GM20431 (cell line): Measurements from ENCODE around the gene ZC3H10.
"Not testable (repeated sequence)": the region's sequence is repeated elsewhere in the genome, so short reads cannot be mapped to it uniquely, and the experiment has no call there.

Experiments
- in situ Hi-C: fragments of 300-500 bp; cut with MseI, MboI; formaldehyde crosslinking; loops from one replicate; pipeline ENCODE4 v1.15.0; 2020; ENCODE audit warnings: low sequenced_read_pairs; ENCODE audit not compliant: unreplicated experiment

Gene ZC3H10

DNA sequence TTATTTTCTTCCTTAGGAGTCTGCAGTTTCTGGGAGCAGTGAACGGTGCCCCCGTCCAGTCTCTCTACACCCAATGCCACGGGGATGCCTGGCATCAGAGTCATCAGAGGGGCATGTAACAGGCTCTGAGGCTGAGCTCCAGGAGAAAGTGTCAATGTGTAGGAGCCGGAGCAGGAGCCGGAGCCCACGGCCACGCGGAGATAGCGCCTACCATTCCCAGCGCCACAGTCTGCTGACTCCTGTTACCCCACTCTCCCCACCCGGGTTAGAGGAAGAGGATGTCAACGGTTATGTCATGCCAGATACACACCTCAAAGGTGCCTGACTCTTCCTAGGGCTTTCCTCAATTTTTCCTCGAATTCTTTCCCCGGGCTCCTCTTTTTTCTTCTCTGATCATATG, 17.0 kb upstream of the ZC3H10 start:
- in situ Hi-C loops, result no loop called here

DNA sequence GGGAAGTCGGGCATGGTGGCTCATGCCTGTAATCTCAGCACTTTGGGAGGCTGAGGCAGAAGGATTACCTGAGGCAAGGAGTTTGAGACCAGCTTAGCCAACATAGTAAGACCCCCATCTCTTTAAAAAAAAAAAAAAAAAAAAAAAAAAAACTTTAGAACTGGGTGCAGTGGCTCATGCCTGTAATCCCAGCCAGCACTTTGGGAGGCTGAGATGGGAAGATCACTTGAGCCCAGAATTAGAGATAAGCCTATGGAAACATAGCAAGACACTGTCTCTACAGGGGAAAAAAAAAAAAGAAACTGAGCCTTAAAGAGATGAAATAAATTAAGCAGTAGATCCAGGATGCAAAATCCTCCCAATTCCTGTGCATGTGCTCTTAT, 15.4 kb upstream of the ZC3H10 start:
- in situ Hi-C loops, result no loop called here

DNA sequence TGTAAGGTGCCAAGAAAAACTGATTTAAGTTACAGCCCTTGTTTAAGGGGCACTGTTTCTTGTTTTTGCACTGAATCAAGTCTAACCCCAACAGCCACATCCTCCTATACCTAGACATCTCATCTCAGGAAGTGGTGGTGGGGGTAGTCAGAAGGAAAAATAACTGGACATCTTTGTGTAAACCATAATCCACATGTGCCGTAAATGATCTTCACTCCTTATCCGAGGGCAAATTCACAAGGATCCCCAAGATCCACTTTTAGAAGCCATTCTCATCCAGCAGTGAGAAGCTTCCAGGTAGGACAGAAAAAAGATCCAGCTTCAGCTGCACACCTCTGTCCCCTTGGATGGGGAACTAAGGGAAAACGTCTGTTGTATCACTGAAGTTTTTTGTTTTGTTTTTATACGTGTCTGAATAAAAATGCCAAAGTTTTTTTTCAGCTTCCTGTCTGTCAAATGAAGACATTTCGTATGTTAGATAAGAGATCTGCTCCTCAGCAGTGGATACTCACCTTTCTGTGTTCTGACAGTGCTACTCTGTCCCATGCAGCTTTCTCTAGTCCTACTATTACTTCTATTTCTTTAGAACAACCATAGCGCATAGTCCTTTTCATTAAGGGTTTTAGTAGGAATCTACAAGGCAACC, 14.9 kb upstream of the ZC3H10 start:
- in situ Hi-C loops, result no loop called here

DNA sequence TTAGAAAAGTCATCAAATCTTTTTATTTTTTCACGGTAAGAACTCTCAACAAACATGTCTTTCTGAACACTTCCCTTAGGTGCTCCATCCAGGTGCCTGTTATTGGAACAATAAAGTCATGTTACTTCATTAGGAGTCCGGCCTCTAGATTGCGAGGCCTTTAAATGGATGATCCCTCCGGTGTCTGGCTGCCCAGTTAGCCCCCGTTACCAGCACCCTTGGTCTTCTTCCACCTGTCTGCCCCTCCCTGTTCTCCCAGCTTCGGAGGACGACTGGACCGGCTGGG, 14.3 kb upstream of the ZC3H10 start:
- in situ Hi-C loops, result no loop called here

DNA sequence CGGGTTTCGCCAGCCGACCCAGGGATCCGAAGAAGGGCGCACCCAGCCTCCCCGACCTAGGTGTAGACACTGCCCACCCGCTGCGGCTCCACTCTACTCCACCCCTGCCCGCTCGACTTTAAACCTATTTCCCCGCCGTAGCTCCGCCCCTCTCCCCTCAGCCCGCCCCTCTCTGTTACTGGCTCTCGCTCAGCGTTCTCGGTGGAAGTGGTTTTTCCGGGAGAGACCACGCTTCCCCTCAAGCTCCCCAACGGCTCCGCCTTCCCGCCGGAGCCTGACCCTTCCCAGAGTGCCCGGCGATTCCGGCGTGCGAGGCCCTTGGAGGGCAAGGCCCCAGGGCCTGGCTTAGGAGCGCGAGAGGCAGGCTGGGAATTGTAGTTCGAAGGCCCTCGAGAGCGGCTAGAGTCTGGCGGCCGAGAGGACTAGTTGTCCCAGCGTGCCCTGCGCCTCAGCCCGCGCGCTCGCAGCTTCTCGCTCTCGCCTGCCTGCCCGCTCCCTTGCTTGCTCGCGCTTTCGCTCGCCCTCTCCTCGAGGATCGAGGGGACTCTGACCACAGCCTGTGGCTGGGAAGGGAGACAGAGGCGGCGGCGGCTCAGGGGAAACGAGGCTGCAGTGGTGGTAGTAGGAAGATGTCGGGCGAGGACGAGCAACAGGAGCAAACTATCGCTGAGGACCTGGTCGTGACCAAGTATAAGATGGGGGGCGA, 13.8 kb upstream of the ZC3H10 start, which contains the start of gene PA2G4:
PA2G4 (plus strand) TSS at position 451 of the 706 bp plus-strand sequence; CDS start at position 630, 179 bp downstream.
- in situ Hi-C loops, result no loop called here

DNA sequence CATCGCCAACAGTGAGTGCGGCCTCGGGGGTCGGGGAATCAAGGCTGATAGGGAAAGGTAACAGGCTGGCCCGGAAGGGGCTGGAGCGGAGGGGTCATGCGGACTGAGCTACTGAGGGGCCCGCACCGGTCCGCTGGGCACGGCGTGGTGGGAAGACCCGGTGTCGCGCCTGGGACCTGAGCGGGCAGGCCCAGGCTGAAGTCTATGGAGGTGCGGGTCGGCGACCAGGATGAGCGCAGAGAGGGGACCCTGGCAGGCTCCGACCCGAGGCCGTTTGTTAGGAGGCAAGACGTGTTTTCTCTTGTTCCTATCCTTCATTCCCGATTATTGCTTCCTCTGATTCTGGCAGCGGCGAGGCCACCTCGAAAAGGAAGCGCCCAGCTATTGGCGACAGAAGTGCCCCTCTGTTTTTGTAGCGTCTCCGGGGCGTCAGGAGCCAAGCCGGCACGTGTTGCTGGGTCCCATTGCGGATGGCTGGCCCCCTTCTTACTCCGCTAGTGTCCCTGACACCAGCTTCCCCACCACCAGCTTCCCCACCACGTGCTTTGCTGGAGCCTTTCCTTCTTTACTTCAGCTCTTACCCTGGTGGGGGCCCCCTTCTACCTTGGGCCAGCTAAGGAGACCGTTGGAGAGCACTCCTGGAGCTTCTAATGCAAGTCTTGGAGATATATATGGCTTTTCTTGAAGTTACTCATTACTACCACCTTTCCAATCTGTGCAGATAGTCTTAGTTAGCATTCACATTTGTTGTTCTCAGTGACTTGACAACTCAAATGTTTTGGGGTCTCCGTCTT, 13.1 kb upstream of the ZC3H10 start:
- in situ Hi-C loops, result no loop called here

DNA sequence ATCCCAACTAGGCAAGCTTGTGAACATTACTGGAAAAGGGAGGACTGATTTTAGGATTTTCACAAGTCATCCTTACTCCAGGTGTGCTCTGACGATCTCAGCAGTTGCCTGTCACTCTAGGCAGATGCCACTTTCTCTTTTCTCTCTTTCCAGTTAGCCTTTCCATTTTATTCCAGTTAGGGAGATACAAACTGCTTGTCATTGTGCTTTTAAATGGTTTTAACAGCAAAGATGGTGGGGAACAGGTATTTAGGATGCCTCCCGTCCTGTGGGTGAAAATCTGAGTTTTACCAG, 12.5 kb upstream of the ZC3H10 start:
- in situ Hi-C loops, result no loop called here

DNA sequence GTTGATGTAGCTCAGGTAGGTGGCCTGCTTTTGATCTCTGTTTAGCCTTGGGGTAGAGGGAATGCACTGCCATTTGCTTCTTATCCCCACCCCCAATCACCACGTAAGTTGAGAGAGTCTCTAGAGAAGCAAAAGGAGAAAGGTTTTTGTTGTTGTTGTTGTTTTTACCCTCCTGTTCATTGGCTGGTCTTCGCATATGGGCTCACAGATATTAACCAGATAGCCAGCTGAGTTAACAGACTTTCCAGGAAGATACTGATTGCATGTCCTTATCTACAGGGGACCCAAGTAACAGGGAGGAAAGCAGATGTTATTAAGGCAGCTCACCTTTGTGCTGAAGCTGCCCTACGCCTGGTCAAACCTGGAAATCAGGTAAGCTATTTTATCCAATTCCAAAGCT, 10.8 kb upstream of the ZC3H10 start:
- in situ Hi-C loops, result no loop called here

DNA sequence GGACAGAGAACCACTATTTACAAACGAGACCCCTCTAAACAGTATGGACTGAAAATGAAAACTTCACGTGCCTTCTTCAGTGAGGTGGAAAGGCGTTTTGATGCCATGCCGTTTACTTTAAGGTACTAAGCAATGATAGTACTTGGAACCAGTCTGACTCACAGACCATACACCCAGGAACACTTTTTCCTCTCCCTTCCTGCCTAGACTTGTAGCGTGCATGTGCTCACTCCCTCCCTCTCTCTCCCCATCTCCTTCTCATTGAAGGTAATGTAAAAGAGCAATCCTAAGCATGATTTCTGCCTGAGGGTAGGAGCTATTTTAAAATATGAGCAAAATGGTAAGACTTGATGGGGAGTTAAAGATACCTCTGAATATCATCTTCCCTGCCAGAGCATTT, 7.5 kb upstream of the ZC3H10 start:
- in situ Hi-C loops, result no loop called here

DNA sequence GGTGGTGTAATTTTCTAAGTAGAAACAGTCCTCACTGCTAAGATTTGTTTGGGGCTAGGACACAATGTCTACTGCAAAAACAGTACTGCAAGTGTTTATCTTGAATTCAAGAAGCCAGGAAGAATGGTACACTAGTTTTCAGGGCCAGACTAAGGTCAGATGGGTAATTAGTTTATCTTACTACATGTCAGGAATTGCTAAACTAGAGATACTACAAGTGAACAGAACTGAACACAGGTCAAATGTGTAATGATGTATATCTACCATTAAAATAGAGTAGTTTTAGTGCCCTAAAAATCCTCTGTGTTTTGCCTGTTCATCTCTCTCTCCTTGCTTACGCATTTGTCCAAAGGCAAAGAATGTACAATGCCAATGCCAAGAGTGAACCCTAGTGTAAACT, 4.0 kb upstream of the ZC3H10 start:
- in situ Hi-C loops, result no loop called here

DNA sequence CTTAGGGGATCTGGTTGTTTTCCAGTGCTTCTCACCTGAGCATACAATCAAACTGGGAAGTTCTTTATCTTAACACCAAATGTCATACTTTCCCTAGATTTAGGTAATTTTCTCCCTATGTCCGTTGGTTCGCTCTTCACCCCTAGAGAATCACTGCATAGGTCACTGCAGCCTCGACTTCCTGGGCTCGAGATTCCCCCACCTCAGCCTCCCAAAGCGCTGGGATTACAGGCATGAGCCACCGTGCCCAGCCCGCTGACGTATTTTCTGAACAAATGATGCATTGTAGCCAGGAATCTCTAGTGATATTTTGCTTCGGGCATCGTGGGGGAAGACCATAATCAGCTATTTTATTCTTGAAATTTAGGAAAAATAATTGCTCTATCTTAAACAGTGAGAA, 2.7 kb upstream of the ZC3H10 start:
- in situ Hi-C loops, result no loop called here

DNA sequence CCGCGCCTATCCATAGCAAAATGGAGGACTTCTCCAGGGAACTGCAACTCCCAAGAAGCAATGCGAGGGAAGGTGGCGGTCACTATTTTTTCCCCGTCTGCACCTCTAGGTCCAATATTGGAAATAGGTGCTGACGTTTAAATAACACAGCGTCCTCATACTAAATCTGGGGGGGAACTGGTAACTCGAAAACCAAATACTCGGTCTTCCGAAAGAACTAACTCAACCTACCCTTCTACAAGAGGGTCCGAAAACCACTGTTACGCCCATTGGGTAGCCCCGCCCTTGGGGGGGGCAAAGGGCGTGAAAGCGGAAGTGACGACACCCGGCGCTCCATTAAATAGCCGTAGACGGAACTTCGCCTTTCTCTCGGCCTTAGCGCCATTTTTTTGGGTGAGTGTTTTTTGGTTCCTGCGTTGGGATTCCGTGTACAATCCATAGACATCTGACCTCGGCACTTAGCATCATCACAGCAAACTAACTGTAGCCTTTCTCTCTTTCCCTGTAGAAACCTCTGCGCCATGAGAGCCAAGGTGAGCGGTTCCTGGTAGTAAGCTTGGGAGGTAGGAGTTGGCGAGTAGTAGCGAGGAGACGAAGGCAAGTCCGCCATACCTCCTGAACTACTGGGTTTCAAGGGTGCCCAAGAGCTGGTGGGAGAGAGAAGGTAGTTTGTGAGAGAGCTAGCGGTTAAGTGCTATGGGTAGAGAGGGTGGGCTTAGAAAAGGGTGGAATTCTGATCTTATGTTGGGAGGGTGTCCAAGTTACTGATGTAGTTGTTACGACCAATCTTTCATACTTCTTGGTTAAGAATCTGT, 1.6 kb upstream of the ZC3H10 start, which contains the start of gene RPL41:
RPL41 (plus strand) TSS at position 367 of the 815 bp plus-strand sequence.
- in situ Hi-C loops, result no loop called here

DNA sequence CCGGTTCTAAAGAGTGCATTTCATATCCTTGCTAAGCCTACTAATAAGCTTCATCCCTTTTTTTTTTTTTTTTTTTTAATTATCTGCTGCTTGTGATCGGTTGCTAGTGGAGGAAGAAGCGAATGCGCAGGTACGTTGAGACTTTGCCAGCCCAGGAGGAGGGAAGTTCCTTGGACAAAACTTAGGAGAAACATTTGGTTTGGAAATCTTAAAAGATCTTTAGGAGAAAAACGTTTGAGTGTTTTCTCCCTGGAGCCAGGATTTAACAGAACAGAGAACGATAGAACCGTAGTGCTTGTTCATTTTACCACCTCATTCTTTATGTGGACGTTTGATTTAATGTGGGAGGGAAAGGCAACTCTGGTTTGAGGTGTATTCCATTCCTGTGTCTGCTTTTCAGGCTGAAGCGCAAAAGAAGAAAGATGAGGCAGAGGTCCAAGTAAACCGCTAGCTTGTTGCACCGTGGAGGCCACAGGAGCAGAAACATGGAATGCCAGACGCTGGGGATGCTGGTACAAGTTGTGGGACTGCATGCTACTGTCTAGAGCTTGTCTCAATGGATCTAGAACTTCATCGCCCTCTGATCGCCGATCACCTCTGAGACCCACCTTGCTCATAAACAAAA, 872 bp upstream of the ZC3H10 start:
- in situ Hi-C loops, result not testable (repeated sequence)

DNA sequence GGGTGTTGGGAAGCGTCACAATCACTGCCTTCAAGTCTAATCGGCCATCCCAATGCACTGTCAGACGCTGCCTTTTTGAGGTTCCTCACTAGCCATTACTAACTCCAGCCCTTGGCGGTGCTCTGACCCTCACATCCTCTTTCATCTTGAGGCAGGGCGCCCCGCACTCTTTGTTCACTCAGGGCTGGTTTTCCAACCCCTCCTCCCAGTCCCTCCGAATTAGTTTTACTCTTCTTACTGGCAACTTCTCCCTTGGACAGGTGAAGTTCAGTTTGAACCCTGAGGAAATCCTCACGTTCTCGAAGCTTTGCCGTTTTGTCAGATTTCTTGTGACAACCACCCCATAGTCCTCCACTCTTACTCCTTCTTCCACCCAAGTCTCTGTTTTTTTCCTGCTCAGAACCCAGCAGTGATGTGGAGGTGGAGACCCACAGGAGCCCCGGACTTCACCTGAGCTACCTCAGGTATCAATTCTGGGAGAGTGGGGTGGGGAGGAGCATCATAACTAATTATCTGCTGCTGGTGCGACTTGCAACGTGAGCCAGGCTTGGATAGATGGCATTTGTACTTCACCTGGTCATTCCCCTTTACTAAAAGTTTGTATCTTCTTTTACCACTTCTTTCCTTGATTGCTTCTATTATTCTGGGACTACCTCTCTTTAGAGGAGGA, 757 bp downstream of the ZC3H10 start:
- in situ Hi-C loops, result no loop called here

DNA sequence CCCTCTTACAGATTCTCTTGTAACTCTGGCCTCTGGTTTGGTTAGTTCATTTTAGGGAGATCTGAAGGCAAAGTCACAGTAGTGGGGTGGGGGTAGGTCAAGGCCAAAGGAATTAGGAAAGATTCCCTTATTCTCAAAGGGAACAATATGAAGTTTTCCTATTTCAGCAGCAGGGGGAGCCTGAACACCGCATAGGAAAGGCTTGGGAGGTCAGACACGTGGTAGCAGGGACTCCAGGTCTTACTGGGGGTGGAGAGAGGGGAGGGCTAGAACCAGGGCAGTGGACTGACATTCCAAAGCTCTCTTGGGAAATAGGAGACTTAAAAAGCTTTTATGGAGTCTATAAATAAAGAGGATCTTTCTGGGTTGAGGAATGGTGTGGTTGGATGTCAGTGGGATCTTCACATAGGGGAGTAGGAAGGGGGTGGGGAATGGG, 1.3 kb downstream of the ZC3H10 start:
- in situ Hi-C loops, result no loop called here

DNA sequence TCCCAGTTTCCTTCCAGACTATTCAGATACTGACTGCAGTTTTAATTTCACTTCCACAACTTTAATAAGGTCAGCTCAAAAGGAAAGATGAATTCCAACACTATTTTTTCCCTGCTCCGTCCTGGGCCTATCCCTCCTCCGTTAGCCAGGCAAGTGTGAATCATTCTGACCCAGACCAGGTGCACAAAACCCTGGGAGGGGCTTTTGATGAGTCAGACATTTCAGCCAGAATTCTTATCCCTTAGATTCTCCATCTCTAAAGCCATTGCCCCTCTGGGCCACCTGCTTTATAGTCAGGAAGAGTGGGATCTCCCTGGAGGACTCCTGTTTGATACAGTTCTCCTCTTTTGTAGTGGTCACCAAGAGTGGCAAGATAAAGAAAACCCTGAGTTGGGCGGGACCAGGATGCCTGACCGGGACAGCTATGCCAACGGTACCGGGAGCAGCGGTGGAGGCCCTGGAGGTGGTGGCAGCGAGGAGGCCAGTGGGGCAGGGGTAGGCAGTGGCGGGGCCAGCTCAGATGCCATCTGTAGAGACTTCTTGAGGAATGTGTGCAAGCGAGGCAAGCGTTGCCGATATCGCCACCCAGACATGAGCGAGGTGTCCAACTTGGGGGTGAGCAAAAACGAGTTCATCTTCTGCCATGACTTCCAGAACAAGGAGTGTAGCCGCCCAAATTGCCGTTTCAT, 2.2 kb downstream of the ZC3H10 start:
- in situ Hi-C loops, result no loop called here

DNA sequence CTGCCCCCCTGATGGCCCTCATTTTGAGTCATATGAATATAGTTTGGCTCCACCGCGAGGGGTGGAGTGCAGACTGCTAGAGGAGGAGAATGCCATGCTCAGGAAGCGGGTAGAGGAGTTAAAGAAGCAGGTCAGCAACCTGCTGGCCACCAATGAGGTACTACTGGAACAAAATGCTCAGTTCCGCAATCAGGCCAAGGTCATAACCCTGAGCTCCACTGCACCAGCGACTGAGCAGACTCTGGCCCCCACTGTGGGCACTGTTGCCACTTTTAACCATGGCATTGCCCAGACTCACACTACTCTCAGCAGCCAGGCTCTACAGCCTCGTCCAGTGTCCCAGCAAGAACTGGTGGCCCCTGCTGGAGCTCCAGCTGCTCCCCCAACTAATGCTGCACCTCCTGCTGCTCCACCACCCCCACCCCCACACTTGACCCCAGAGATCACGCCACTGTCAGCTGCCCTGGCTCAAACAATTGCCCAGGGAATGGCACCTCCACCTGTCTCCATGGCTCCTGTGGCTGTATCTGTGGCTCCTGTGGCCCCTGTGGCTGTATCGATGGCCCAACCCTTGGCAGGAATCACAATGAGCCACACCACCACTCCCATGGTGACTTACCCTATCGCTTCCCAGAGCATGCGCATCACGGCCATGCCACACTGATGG, 3.3 kb downstream of the ZC3H10 start:
- in situ Hi-C loops, result no loop called here

DNA sequence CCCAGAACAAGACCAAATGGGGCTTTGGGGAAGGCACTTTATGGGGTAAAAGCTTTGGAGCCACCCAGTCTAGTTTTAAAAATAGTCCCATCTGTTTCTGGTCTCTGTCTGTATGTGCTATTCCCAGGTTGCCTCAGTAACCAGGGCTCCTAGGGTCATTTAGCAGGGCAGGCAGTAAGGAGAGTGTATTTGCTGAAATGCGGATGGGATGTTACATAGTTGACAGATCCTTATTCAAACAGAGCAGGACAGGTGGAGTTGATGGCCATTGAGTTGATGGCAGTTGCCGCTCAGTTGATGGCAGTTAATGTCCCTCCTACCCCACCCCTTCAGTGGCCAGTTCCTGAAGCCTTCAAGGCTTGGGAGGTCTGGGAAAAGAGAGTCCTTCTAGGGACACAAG, 4.6 kb downstream of the ZC3H10 start:
- in situ Hi-C loops, result no loop called here

DNA sequence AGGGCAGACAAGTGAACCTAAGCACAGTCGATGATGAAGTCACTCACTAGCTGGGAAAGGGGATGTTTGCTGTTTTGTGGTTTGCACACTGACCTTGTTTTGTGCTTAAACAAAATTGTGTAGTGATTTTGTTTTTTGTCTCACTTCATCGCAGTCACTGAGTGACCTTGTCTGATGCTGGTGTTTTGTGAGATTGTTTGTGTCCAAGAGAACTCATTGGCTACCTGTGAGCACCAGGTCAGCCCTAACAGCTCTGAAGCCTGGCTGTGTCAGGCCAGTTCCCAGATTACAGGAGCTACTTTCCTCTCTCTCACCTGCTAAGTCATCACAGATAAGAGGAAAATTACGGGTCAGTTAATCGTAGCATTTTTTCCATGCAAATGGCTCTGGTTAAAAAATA, 6.1 kb downstream of the ZC3H10 start:
- in situ Hi-C loops, result no loop called here
